KOPT-K1 (cell line): ENCODE measurements around the gene PRMT2.
"Not testable (repeated sequence)": the region's sequence is repeated elsewhere in the genome, so short reads cannot be mapped to it uniquely, and the experiment has no call there.

Source experiments
- H3K27ac ChIP-seq: fragments of 200-600 bp; sonication (generic); 2 replicates; pipeline ENCODE4 v1.5.1; 2016; ENCODE audit warnings: antibody characterized with exemption, mild to moderate bottlenecking, low read depth, low read length; ENCODE audit not compliant: poor library complexity, severe bottlenecking
- H3K36me3 ChIP-seq: fragments of 200-600 bp; sonication (generic); 2 replicates; pipeline ENCODE4 v1.5.1; 2017; ENCODE audit warnings: antibody characterized with exemption, mild to moderate bottlenecking, low read length, moderate library complexity; ENCODE audit not compliant: insufficient read depth
- H3K9me3 ChIP-seq: fragments of 200-600 bp; sonication (generic); 2 replicates; pipeline ENCODE4 v1.5.1; 2017; ENCODE audit warnings: antibody characterized with exemption, low read length, mild to moderate bottlenecking; ENCODE audit not compliant: insufficient read depth, poor library complexity, severe bottlenecking

Gene PRMT2

GRCh38 chr21:46666941-46667740 lies 31.7 kb downstream of the PRMT2 start:
- Histone ChIP-seq H3K36me3 (peaks cover 17% of the 10 kb centered on the region; the same call in 1 of the 2 replicates), H3K9me3 (no peaks in the 10 kb centered on the region), H3K27ac (no peak overlapping the region)

GRCh38 chr21:46667741-46668380 lies 32.4 kb downstream of the PRMT2 start:
- Histone ChIP-seq H3K36me3 (peaks cover 17% of the 10 kb centered on the region; the same call in 1 of the 2 replicates), H3K9me3 (no peaks in the 10 kb centered on the region), H3K27ac (no peak overlapping the region)

- Histone ChIP-seq H3K27ac (no peak overlapping the region), H3K36me3 (peaks cover 12% of the 10 kb centered on the region; the same call in 1 of the 2 replicates), H3K9me3 (no peaks in the 10 kb centered on the region)
These were observed 32.9 kb downstream of the PRMT2 start for GRCh38 chr21:46668381-46668780.

- H3K36me3 ChIP-seq, H3K9me3 ChIP-seq, H3K27ac ChIP-seq: not testable (repeated sequence)
These were observed 33.4 kb downstream of the PRMT2 start for GRCh38 chr21:46668904-46669303.

- no peak overlapping the region for H3K27ac ChIP-seq
- no peaks in the 10 kb centered on the region for H3K36me3 ChIP-seq
- H3K9me3 ChIP-seq = no peaks in the 10 kb centered on the region
These were observed 39.0 kb downstream of the PRMT2 start for GRCh38 chr21:46674430-46675007.

GRCh38 chr21:46675595-46676280 lies 40.3 kb downstream of the PRMT2 start:
- Histone ChIP-seq H3K27ac (no peak overlapping the region), H3K36me3 (no peaks in the 10 kb centered on the region), H3K9me3 (no peaks in the 10 kb centered on the region)

GRCh38 chr21:46676542-46676941 lies 41.1 kb downstream of the PRMT2 start:
- not testable (repeated sequence) for H3K36me3 ChIP-seq, H3K27ac ChIP-seq, H3K9me3 ChIP-seq

GRCh38 chr21:46681593-46681992 lies 46.1 kb downstream of the PRMT2 start:
- not testable (repeated sequence) for H3K27ac ChIP-seq, H3K36me3 ChIP-seq

GRCh38 chr21:46698652-46699051 lies 63.2 kb downstream of the PRMT2 start:
- H3K27ac ChIP-seq, H3K9me3 ChIP-seq, H3K36me3 ChIP-seq: not testable (repeated sequence)

More at GRCh38 chr21:46681593-46681992, 46.1 kb downstream of the PRMT2 start:
- not testable (repeated sequence) for H3K9me3 ChIP-seq

GRCh38 chr21:46699104-46699503 lies 63.6 kb downstream of the PRMT2 start:
- not testable (repeated sequence) for H3K9me3 ChIP-seq, H3K36me3 ChIP-seq, H3K27ac ChIP-seq
